ENCODE measurements around the gene CFAP141. TPM values are rescaled to one million over a fixed set of nuclear protein-coding genes. Genes with fewer than 3 reads are reported as not detected.

CFAP141 gene
- polyA plus RNA-seq, 2 of the 4 experiments (the other 2 are of a cell fraction), result not detected

- ATAC-seq, result no peak
- no peak for DNase-seq (ENCODE audit: low read depth in 1 of 2, low spot score in 1 of 2)
- POLR2A ChIA-PET, result interaction anchor here (0.7 kb wide), 1 partner anchor 22 kb away, joined by 3 read pairs; no protein-coding TSS in a partner anchor
- 100% methylated on average over 1 of the region's 1 CpG for WGBS (ENCODE audit: missing lambda C conversion rate)
- FAIRE-seq, result no peak
- H3K4me3 ChIP-seq, result peak overlapping the region; percentile 98
- no peaks in the 10 kb centered on the region for H3K9me3 ChIP-seq
- CTCF ChIA-PET, result interaction anchor here (0.8 to 1.9 kb wide), 5 partner anchors 11 to 25 kb away, joined by 3 to 7 read pairs (median 3); no protein-coding TSS in a partner anchor
- peak overlapping the region; percentile 80 for H3K4me2 ChIP-seq
- TF ChIP-seq EP300 (IDR thresholded peaks at IDR 0.05), result no peak
- no peak for TF ChIP-seq HOXA7 (CRISPR knock-in tag; IDR thresholded peaks at IDR 0.05)
- TF ChIP-seq PHF8 (IDR thresholded peaks at IDR 0.05; ENCODE audit: borderline replicate concordance, low read depth), result no peak
- TF ChIP-seq E2F6 (IDR thresholded peaks at IDR 0.05; ENCODE audit: borderline replicate concordance, low read depth), result no peak
- TF ChIP-seq KDM1A (IDR thresholded peaks at IDR 0.05; ENCODE audit: low read depth), result no peak
- no peak for TF ChIP-seq RARB (CRISPR knock-in tag; IDR thresholded peaks at IDR 0.05)
- TF ChIP-seq BCL3 (IDR thresholded peaks at IDR 0.05), result no peak
- no peak for TF ChIP-seq ESRRA (IDR thresholded peaks at IDR 0.05; ENCODE audit: borderline replicate concordance, low read length)
- no peak for TF ChIP-seq NFE2L2 (conservative IDR thresholded peaks at IDR 0.05; ENCODE audit: low read length)
- TF ChIP-seq CEBPB (IDR thresholded peaks at IDR 0.05), result no peak
- no peak for TF ChIP-seq CHD2 (IDR thresholded peaks at IDR 0.05; ENCODE audit: low read length, partially characterized antibody)
- H3K4me1 ChIP-seq, result peaks cover 43% of the 10 kb centered on the region
- H3K27ac ChIP-seq, result no peak overlapping the region
Observed at GRCh38 chr1:154222518-154222917, 16.4 kb upstream of the CFAP141 start.

GRCh38 chr1:154221278-154222001, 15.3 kb upstream of the CFAP141 start:
- TF ChIP-seq MAX (IDR thresholded peaks at IDR 0.05) (peak; percentile 40), ATOH8 (CRISPR knock-in tag; IDR thresholded peaks at IDR 0.05; ENCODE audit: low read depth) (no peak), FOXS1 (CRISPR knock-in tag; IDR thresholded peaks at IDR 0.05) (no peak), POLR2A (IDR thresholded peaks at IDR 0.05; ENCODE audit: low read length) (0 out of 2 replicates have a peak, but pooled peaks have one; percentile 18)
- ChIA-PET POLR2A (interaction anchor here (0.6 kb wide), 1 partner anchor 235 kb away, joined by 3 read pairs; the partner anchor contains the start of gene RAB13), CTCF (interaction anchor here (1.4 kb wide), 1 partner anchor 23 kb away, joined by 3 read pairs; no protein-coding TSS in a partner anchor)
- ATAC-seq (peak; percentile 48 to 51), DNase-seq (ENCODE audit: low read depth in 1 of 2, low spot score in 1 of 2) (peak; percentile 27 to 59), FAIRE-seq (no peak)
- Histone ChIP-seq H3K4me3 (peak overlapping the region; percentile 98), H3K4me2 (peak overlapping the region; percentile 80), H3K27ac (peak overlapping the region; percentile 98 to 99), H3K9me3 (no peaks in the 10 kb centered on the region), H3K4me1 (peaks cover 43% of the 10 kb centered on the region)
- 0% methylated on average over 13 of the region's 28 CpGs for WGBS (ENCODE audit: missing lambda C conversion rate)

GRCh38 chr1:154220970-154221277, 14.8 kb upstream of the CFAP141 start:
- H3K9me3 ChIP-seq, result no peaks in the 10 kb centered on the region
- ChIA-PET POLR2A (interaction anchor here (0.6 to 2.6 kb wide), 5 partner anchors 12 to 254 kb away, joined by 3 to 19 read pairs (median 7); partner anchors contain the start of gene RPS27), CTCF (interaction anchor here (1.3 to 1.4 kb wide), 2 partner anchors 11 to 23 kb away, joined by 3 to 5 read pairs; no protein-coding TSS in a partner anchor)
- peak overlapping the region; percentile 98 for H3K4me3 ChIP-seq
- 0% methylated on average over 17 of the region's 33 CpGs for WGBS (ENCODE audit: missing lambda C conversion rate)
- peak overlapping the region; percentile 98 to 99 for H3K27ac ChIP-seq
- ATAC-seq (no peak; a peak in 1 of 6 replicates), DNase-seq (ENCODE audit: low read depth in 1 of 2, low spot score in 1 of 2) (no peak), FAIRE-seq (no peak)
- peak overlapping the region; percentile 80 for H3K4me2 ChIP-seq
- H3K4me1 ChIP-seq, result peaks cover 43% of the 10 kb centered on the region
- no peak for TF ChIP-seq FOXS1 (CRISPR knock-in tag; IDR thresholded peaks at IDR 0.05)
- TF ChIP-seq CEBPB (IDR thresholded peaks at IDR 0.05), result no peak
- TF ChIP-seq ZC3H11A (IDR thresholded peaks at IDR 0.05), result no peak
- no peak for TF ChIP-seq RFX5 (IDR thresholded peaks at IDR 0.05)
- TF ChIP-seq PHF8 (IDR thresholded peaks at IDR 0.05; ENCODE audit: borderline replicate concordance, low read depth), result peak; percentile 100; the same call in 1 of the 2 replicates
- no peak for TF ChIP-seq RAD21 (conservative IDR thresholded peaks at IDR 0.05 in 1 of 2, IDR thresholded peaks at IDR 0.05 in 1 of 2)
- TF ChIP-seq HMGXB4 (CRISPR knock-in tag; IDR thresholded peaks at IDR 0.05; ENCODE audit: borderline replicate concordance), result 0 out of 2 replicates have a peak, but pooled peaks have one; percentile 72
- TF ChIP-seq ESRRA (IDR thresholded peaks at IDR 0.05; ENCODE audit: borderline replicate concordance, low read length), result no peak
- no peak for TF ChIP-seq E2F6 (IDR thresholded peaks at IDR 0.05; ENCODE audit: borderline replicate concordance, low read depth)
- TF ChIP-seq PBX3 (IDR thresholded peaks at IDR 0.05), result no peak
- TF ChIP-seq KDM5A (IDR thresholded peaks at IDR 0.05), result 0 out of 2 replicates have a peak, but pooled peaks have one; percentile 38
- no peak for TF ChIP-seq POLR2A (IDR thresholded peaks at IDR 0.05; ENCODE audit: low read length)
- TF ChIP-seq MAZ (IDR thresholded peaks at IDR 0.05; ENCODE audit: borderline replicate concordance, low read depth, low read length), result no peak
- TF ChIP-seq TP53 (CRISPR knock-in tag; IDR thresholded peaks at IDR 0.05), result no peak
- TF ChIP-seq MAX (IDR thresholded peaks at IDR 0.05), result no peak

All from A549 (cell line).